Gastroesophageal sphincter (tissue), 3 donors: ENCODE measurements around the gene PRF1.

ENCODE experiments used
- POLR2A ChIP-seq, 2 donors: fragments of 450-650 bp; IDR thresholded peaks; one replicate each; pipeline ENCODE4 v1.6.1; 2017; ENCODE audit warnings: antibody characterized with exemption in 2 of 2, mild to moderate bottlenecking in 2 of 2, moderate library complexity in 1 of 2
- POLR2AphosphoS5 ChIP-seq: sonication (generic); formaldehyde crosslinking; IDR thresholded peaks from one replicate; pipeline ENCODE4 v1.6.1; 2017; ENCODE audit warnings: antibody characterized with exemption
- TF ChIP-seq, protein P1 (sequence below), 4 experiments: fragments of 200-600 bp in 2 of 4; fragments of 450-650 bp in 2 of 4; sonication (generic) in 1 of 4; IDR thresholded peaks; one replicate each; pipeline ENCODE4 v1.5.1; 2017 to 2019; ENCODE audit warnings: antibody characterized with exemption in 4 of 4, mild to moderate bottlenecking in 2 of 4, moderate library complexity in 2 of 4

DNA sequence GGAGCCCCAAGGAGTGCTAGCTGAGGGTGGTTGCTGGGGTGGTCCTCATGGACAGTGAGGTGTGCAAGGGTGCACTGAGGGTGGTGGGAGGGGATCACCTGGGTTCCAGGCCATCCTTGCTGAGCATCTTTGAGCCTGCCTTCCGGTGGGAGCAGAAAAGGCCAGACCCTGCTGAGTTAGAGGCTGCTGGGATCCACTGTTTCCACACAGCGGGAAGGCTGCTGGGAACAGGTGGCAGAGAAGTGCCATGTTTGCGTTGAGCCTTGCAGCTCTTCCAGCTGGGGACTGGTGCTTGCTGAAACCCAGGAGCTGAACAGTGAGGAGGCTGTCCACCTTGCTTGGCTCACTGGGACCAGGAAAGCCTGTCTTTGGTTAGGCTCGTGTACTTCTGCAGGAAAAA is 34.9 kb downstream of the PRF1 start:
- TF ChIP-seq, protein P1, sequence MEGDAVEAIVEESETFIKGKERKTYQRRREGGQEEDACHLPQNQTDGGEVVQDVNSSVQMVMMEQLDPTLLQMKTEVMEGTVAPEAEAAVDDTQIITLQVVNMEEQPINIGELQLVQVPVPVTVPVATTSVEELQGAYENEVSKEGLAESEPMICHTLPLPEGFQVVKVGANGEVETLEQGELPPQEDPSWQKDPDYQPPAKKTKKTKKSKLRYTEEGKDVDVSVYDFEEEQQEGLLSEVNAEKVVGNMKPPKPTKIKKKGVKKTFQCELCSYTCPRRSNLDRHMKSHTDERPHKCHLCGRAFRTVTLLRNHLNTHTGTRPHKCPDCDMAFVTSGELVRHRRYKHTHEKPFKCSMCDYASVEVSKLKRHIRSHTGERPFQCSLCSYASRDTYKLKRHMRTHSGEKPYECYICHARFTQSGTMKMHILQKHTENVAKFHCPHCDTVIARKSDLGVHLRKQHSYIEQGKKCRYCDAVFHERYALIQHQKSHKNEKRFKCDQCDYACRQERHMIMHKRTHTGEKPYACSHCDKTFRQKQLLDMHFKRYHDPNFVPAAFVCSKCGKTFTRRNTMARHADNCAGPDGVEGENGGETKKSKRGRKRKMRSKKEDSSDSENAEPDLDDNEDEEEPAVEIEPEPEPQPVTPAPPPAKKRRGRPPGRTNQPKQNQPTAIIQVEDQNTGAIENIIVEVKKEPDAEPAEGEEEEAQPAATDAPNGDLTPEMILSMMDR (IDR thresholded peaks at IDR 0.05) = no peak
- TF ChIP-seq POLR2AphosphoS5 = no peak
- TF ChIP-seq POLR2A (IDR thresholded peaks at IDR 0.05) = no peak
